NCI-H2171 treated with DMSO at 0.1 percent for 48 hours (cell line): Measurements from ENCODE around the gene MAP3K5.
"Not testable (repeated sequence)": the region's sequence is repeated elsewhere in the genome, so short reads cannot be mapped to it uniquely, and the experiment has no call there.

Source experiments
- DNase-seq: peaks from one replicate; lab custom pipeline; 2025; lab: John Stamatoyannopoulos, UW

MAP3K5 gene

GRCh38 chr6:136772685-136773472 lies 19.4 kb downstream of the MAP3K5 start:
- no peak for DNase-seq

- no peak for DNase-seq
Measured at GRCh38 chr6:136771306-136771705, 21.0 kb downstream of the MAP3K5 start.

- DNase-seq = no peak
Measured at GRCh38 chr6:136769759-136770158, 22.5 kb downstream of the MAP3K5 start.

DNA sequence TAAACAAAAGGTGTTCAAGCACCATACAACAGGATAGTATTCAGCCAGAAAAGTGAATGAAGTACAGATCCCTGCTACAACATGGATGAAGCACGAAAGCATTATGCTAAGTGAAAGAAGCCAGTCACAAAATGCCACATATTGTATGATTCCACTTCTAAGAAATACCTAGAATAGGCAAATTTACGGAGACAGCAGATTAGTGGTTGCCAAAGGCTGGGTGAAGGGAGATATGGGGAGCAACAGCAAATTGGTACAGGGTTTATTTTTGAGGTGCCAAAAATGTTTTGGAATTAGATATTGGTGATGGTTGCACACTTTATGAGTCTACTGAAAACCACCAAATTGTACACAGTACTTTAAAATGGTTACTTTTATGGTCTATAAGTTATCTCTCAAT lies 23.2 kb downstream of the MAP3K5 start:
- no peak for DNase-seq

GRCh38 chr6:136767570-136768309 lies 24.5 kb downstream of the MAP3K5 start:
- DNase-seq = no peak

- DNase-seq = no peak
Measured at GRCh38 chr6:136767103-136767502, 25.2 kb downstream of the MAP3K5 start.

DNA sequence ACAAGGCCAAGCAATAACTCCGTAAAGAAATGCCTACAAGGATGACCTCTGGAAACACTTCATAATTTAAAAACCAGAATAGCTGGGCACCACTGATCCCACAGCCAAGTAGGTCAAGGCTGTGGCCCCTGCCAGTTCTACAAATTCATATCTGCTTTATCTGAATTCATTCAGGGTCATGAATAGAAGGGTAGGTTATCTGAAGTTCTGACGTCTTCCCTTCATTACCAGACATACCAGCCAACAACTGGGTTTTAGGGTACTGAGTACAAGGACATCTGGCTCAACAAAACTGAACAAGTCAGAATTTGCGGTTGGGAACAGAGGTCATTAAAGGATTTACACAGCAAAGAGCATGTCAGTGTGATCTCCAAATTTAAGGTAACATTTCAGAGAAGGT lies 26.0 kb downstream of the MAP3K5 start:
- DNase-seq = no peak

DNA sequence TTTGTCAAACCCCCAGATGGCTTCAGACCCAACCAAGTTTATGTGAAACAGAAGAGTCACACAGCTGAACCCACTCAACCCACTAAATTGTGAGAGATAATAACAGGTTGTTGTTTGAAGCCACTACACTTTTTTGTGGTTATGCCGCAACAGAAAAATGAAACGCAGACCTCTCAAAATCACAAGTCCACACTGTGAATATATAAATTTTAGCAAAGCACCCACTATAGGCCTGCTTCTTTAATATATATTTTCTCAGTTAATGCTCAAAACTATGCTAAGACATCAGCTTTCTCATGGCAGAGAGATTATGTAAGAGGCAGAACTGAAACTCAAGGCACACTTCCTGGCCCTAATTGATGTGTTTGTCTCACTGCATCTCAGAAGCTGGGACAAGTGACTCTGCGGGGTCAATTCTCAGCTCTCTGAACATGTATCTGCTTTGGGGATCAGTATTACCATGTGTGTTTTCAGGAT lies 27.7 kb downstream of the MAP3K5 start:
- DNase-seq = no peak

DNA sequence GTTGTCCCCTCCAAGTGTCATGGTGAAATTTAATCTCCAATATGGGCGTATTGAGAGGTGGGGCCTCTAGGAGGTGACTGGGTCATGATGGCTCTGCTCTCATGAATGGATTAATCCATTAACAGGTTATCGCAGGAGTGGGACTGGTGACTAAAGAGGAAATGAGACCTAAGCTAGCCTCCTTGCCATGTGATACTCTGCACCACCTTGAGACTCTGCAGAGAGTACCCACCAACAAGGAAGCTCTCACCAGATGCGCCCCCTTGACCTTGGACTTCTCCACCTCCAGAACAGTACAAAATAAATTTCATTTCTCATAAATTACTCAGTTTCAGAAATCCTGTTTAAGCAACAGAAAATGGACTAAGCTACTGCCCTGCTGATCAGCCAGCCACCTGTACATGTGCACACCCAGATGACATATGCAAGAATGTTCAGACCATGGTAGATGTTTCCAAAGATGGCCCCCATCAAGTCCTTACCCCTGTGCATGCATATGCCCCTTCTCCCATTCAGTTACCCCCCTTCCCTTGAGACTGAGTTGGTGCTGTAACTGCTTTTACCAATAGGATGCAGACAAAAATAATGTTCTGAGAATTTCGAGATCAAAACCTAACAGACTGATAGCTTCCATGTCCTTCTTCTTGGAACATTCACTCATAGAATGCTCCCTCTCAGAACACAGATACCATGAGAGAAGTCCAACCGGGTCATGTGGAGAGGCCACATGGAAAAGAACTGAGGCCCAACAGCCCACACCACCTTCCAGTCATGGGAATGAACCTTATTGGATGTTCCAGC lies 28.4 kb downstream of the MAP3K5 start:
- peak; percentile 4 for DNase-seq

DNA sequence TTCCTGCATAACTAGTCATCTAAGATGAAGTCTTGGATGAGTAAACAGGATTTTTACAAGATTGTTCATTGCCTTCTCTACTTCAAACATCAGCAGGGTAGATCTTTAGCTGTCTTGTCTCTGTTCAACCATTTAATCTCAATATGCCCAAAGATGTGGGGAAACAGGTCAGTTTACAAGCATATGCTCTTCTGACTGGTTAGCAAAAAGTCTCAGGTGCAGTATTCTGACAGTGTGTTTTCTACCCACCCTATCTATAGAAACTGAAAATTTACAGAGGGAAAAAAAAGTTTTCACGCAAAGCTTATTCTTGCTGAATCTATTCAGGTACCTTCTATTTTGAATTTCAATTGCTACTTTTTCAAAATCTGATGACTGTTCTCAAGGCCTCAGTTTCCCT lies 29.0 kb downstream of the MAP3K5 start:
- no peak for DNase-seq

DNA sequence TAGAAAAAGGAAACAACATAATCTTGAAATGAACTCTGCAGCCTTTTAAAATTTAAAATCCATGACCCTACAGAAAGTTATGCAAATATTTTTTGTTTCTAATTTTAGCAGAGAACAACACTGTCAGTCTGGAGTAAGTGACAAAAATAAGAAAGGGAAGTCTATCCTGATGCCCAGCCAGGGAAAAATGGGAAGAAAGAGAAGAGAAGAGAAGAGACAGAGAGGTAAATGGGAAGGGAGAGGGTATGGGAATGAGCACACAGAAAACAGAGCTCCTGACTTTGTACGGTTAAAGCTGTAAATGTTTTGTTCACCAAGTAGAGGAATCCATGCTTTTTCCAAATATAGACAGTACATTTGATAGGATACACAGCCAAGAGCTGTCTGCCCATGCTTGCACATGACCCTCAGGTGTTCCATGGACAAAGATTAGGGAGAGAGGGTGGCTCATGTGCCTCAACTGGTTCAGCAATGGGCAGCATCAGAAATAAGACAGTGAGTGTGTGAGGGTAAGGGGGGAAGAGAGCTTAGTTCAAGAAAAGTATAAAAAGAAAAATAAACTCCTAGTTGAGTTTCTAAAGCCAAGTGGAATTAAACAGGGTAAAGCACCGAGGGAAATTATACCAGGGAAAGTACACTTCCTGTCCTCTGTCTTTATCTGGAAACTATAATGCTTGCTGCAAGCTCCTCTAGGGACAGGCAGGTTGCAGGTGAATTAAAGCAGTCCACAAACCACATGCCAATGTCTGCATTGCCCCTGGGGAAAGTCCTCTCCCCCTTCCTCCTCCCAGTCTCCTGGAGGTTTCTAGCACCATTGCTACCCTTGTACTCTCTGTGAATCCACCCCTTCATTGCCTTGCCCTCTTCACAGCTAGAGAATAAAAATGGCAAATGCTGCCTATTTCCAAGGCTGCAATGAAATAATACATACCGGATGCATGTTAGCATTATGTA lies 30.0 kb downstream of the MAP3K5 start:
- DNase-seq = no peak

GRCh38 chr6:136761227-136761922 lies 30.9 kb downstream of the MAP3K5 start:
- no peak for DNase-seq

GRCh38 chr6:136760781-136761180 lies 31.5 kb downstream of the MAP3K5 start:
- DNase-seq = not testable (repeated sequence)

DNA sequence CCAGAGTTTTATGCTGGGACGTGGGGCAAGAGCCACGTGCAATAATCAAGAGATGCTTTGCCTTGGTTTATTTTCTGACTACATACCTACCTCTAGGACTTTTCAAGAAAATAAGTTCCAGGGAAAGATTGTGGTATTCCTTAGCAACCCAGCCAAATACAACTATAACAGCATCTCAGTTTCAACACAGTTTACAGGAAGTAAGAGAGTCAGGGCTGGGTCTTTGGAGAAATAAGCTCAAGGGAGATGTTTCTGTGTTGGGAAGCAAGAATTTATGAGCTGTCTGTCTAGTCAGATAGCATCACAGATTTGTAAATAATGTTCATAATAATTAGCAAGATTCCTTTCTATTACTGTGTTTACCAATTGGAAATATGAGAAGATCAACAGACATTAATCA lies 35.1 kb downstream of the MAP3K5 start:
- no peak for DNase-seq

DNA sequence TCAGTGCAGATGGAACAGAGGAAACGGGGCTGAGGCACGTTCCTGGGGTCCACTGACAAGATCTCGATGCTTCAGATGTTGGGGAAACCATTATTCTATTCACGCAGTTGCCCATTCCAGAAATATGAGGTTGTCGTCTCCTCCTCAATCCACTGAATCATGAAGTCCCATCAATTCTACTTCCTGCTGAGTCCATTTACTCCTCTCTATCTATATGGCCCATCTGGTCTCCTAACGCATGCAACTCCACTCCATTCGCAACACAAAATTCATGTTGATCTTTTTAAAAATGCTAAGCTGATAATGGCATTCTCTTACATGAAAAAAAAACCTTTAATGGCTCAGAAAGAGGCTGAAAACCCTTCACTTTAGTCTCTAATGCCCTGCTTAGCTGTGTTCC lies 37.5 kb downstream of the MAP3K5 start:
- DNase-seq = no peak

DNA sequence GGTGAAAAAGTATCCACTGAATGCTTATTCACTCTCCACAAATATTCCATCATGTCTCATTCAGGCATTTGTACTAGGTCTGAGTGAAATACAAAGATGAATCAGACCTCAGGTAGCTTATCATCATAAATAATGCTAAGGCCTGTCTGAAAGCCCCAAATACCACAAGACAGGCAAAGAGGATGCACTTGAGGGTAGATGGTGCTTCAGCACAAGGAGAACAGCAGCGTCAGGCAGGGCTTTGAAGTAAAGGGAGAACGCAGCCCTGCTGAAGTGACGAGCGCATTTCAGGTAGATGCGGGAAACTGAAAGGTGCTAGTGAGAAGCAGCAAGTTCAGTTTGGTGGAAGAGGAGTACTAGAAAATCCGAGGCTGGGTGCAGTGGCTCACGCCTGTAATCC lies 38.7 kb downstream of the MAP3K5 start:
- DNase-seq = no peak

DNA sequence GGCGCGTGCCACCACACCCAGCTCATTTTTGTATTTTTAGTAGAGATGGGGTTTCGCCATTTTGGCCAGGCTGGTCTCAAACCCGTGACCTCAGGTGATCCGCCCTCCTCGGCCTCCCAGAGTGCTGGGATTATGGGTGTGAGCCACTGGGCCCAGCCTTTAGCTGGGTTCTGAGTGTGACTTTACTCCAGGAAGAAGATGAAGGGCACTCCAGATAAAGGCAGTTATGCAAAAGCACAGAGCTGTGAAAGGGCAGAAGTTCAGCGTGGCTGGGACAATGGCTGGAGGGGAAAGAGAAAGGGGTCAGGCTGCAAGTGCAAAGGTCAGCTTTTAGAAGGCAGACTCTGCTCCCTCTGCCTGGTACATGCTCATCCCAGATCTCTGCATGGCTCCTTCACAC lies 39.7 kb downstream of the MAP3K5 start:
- DNase-seq = no peak

- DNase-seq = no peak
Measured at GRCh38 chr6:136751991-136752390, 40.3 kb downstream of the MAP3K5 start.

DNA sequence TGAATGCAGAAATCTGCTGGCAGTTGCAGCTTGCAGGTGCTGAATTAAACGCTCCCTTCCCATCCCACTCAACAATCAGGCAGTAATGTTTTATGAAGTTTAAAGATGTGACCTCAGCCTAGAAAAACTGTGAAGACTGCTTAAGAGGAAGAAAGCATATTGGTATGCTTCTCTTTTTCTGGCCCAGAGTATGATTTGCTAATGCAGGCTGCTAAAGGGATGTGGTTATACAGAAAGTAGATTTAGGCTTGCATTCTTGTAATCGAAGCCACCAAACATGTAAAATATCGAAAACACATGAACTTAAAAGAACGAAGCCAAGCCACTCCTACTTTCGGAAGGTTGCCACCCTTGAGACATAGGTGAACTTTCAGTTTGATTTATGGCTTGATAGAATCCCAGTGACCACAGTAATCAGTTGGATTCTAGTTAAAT lies 40.7 kb downstream of the MAP3K5 start:
- no peak for DNase-seq

- no peak for DNase-seq
Measured at GRCh38 chr6:136750696-136751521, 41.4 kb downstream of the MAP3K5 start.
